Panc1 (cell line): ENCODE measurements around the gene HK1.

Source experiments
- POLR2AphosphoS5 ChIP-seq: IDR thresholded peaks from 2 replicates; pipeline ENCODE4 v1.6.1; 2012; ENCODE audit warnings: mild to moderate bottlenecking, low read depth, low read length, moderate library complexity
- TCF7L2 ChIP-seq: IDR thresholded peaks from 2 replicates; pipeline ENCODE4 v1.6.1; 2011; ENCODE audit warnings: mild to moderate bottlenecking, low read depth, low read length, inconsistent platforms
- TF ChIP-seq, protein P1 (sequence below): fragments of 450-650 bp; IDR thresholded peaks from 2 replicates; pipeline ENCODE4 v1.5.1; 2017; ENCODE audit warnings: mild to moderate bottlenecking
- TF ChIP-seq, protein P2 (sequence below), 2 experiments: IDR thresholded peaks; 2 replicates each; pipeline ENCODE4 v1.6.1; 2011 to 2012; ENCODE audit warnings: low read depth in 2 of 2, control low read depth in 1 of 2, low read length in 1 of 2, mild to moderate bottlenecking in 1 of 2, moderate library complexity in 1 of 2; ENCODE audit not compliant: insufficient read depth in 1 of 2

- TF ChIP-seq, protein P1, sequence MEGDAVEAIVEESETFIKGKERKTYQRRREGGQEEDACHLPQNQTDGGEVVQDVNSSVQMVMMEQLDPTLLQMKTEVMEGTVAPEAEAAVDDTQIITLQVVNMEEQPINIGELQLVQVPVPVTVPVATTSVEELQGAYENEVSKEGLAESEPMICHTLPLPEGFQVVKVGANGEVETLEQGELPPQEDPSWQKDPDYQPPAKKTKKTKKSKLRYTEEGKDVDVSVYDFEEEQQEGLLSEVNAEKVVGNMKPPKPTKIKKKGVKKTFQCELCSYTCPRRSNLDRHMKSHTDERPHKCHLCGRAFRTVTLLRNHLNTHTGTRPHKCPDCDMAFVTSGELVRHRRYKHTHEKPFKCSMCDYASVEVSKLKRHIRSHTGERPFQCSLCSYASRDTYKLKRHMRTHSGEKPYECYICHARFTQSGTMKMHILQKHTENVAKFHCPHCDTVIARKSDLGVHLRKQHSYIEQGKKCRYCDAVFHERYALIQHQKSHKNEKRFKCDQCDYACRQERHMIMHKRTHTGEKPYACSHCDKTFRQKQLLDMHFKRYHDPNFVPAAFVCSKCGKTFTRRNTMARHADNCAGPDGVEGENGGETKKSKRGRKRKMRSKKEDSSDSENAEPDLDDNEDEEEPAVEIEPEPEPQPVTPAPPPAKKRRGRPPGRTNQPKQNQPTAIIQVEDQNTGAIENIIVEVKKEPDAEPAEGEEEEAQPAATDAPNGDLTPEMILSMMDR, result no peak
- TF ChIP-seq, protein P2, sequence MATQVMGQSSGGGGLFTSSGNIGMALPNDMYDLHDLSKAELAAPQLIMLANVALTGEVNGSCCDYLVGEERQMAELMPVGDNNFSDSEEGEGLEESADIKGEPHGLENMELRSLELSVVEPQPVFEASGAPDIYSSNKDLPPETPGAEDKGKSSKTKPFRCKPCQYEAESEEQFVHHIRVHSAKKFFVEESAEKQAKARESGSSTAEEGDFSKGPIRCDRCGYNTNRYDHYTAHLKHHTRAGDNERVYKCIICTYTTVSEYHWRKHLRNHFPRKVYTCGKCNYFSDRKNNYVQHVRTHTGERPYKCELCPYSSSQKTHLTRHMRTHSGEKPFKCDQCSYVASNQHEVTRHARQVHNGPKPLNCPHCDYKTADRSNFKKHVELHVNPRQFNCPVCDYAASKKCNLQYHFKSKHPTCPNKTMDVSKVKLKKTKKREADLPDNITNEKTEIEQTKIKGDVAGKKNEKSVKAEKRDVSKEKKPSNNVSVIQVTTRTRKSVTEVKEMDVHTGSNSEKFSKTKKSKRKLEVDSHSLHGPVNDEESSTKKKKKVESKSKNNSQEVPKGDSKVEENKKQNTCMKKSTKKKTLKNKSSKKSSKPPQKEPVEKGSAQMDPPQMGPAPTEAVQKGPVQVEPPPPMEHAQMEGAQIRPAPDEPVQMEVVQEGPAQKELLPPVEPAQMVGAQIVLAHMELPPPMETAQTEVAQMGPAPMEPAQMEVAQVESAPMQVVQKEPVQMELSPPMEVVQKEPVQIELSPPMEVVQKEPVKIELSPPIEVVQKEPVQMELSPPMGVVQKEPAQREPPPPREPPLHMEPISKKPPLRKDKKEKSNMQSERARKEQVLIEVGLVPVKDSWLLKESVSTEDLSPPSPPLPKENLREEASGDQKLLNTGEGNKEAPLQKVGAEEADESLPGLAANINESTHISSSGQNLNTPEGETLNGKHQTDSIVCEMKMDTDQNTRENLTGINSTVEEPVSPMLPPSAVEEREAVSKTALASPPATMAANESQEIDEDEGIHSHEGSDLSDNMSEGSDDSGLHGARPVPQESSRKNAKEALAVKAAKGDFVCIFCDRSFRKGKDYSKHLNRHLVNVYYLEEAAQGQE (IDR thresholded peaks at IDR 0.05; ENCODE audit: insufficient read depth in 1 of 2, low read depth in 2 of 2, low read length in 1 of 2), result no peak
- TF ChIP-seq POLR2AphosphoS5 (no peak), TCF7L2 (no peak)
Observed at GRCh38 chr10:69242040-69242851, 36.0 kb upstream of the HK1 start.
